PFSK-1 (cell line): ENCODE data around the gene ANO8.
A peak's percentile ranks its signal among the peaks of the same experiment; 100 is the strongest.

Experiments
- POLR2AphosphoS5 ChIP-seq: IDR thresholded peaks from 2 replicates; pipeline ENCODE4 v1.6.1; 2012; ENCODE audit warnings: low read depth, mild to moderate bottlenecking, control low read depth, low read length, moderate library complexity
- TAF1 ChIP-seq: IDR thresholded peaks from 2 replicates; pipeline ENCODE4 v1.6.1; 2012; ENCODE audit warnings: low read length, control low read depth, borderline replicate concordance; ENCODE audit not compliant: insufficient read depth
- TF ChIP-seq, protein P1 (sequence below), 2 experiments: IDR thresholded peaks; 2 replicates each; pipeline versions ENCODE4 v1.6.1 to v1.8.0; 2011 to 2012; ENCODE audit warnings: low read depth in 2 of 2, low read length in 2 of 2, control low read depth in 1 of 2, inconsistent platforms in 1 of 2, mild to moderate bottlenecking in 1 of 2, moderate library complexity in 1 of 2; ENCODE audit not compliant: insufficient read depth in 1 of 2

DNA sequence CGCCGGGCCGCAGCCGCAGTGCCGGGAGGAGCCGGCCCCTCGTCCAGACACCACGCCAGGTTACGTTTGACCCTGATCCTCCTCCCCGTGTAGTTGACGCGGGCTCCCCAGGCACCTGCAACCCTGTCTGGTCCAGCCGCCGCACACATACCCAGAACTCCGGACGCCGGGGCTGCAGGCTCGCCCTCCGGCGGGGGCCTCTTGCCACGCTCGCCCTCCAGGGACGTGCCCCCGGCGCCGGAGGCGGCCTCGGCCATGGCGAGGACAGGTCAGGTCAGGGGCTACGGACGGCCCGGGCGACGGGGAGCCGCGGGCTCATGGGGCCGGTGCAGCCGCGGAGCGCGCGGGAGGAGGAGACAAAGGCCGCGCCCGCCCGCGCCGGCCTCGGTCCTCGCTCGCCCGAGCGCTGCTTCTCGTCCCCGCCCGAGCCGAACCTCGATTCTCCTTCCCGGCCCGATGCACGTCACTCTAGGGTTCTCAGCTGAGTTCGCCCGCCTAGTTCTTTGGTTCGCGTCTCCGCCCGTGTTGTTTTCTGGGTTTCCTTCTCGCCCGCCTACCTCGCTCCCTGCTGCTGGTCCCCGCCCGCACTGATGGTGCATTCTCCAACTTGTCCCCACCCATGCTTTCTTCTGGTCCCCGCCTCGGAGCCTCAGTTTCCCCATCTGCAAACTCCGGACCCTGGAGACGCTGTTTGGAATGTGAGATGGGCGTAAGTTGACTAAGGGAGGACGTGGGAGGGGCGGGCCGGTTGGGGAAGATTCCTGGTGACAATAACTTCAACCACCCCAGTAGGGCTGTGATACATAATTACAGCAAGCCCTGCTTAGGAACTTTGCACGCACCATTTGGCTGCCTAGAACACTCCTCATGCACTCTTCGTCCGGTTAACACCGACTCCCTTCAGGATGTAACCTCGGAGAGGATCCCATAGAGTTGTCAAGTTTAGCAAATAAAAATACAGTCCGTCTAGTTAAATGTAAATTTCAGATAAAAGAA is at the start of gene ANO8:
- TF ChIP-seq, protein P1, sequence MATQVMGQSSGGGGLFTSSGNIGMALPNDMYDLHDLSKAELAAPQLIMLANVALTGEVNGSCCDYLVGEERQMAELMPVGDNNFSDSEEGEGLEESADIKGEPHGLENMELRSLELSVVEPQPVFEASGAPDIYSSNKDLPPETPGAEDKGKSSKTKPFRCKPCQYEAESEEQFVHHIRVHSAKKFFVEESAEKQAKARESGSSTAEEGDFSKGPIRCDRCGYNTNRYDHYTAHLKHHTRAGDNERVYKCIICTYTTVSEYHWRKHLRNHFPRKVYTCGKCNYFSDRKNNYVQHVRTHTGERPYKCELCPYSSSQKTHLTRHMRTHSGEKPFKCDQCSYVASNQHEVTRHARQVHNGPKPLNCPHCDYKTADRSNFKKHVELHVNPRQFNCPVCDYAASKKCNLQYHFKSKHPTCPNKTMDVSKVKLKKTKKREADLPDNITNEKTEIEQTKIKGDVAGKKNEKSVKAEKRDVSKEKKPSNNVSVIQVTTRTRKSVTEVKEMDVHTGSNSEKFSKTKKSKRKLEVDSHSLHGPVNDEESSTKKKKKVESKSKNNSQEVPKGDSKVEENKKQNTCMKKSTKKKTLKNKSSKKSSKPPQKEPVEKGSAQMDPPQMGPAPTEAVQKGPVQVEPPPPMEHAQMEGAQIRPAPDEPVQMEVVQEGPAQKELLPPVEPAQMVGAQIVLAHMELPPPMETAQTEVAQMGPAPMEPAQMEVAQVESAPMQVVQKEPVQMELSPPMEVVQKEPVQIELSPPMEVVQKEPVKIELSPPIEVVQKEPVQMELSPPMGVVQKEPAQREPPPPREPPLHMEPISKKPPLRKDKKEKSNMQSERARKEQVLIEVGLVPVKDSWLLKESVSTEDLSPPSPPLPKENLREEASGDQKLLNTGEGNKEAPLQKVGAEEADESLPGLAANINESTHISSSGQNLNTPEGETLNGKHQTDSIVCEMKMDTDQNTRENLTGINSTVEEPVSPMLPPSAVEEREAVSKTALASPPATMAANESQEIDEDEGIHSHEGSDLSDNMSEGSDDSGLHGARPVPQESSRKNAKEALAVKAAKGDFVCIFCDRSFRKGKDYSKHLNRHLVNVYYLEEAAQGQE (IDR thresholded peaks at IDR 0.05; ENCODE audit: insufficient read depth in 1 of 2, low read depth in 2 of 2, low read length in 2 of 2): peak in 1 of 2 experiments; percentile 59; a peak in 1 of 4 replicates
- TF ChIP-seq POLR2AphosphoS5 (no peak), TAF1 (no peak)
